IPS DF 6.9 (cell line): ENCODE data around the gene SLC8A2.

Experiments
- DNase-seq: peaks from one replicate; pipeline ENCODE4 v3.0.0-alpha.2; 2013; ENCODE audit warnings: low read depth, low spot score
- H3K27ac ChIP-seq: one replicate; pipeline ENCODE4 v1.5.1; 2013; ENCODE audit warnings: low read length, control low read depth
- H3K27me3 ChIP-seq: 2 replicates; pipeline ENCODE4 v1.6.1; 2013; ENCODE audit warnings: mild to moderate bottlenecking, low read length; ENCODE audit not compliant: control insufficient read depth, insufficient read depth
- H3K36me3 ChIP-seq: 2 replicates; pipeline ENCODE4 v1.6.1; 2013; ENCODE audit warnings: low read length; ENCODE audit not compliant: control insufficient read depth, insufficient read depth
- H3K4me1 ChIP-seq: 2 replicates; pipeline ENCODE4 v1.6.1; 2013; ENCODE audit warnings: low read length; ENCODE audit not compliant: control insufficient read depth, insufficient read depth
- H3K4me3 ChIP-seq: 2 replicates; pipeline ENCODE4 v1.5.1; 2013; ENCODE audit warnings: mild to moderate bottlenecking, low read length
- H3K9me3 ChIP-seq: 2 replicates; pipeline ENCODE4 v1.6.1; 2013; ENCODE audit warnings: low read length, inconsistent platforms; ENCODE audit not compliant: control insufficient read depth, insufficient read depth
- WGBS: extraction: QIAGEN DNeasy Blood & Tissue Kit; methylation state at CpG from one replicate; pipeline ENCODE4 v1.1.7; 2013; ENCODE audit warnings: mixed read lengths, missing lambda C conversion rate; ENCODE audit not compliant: insufficient read length, insufficient coverage; 5-methylcytosine and 5-hydroxymethylcytosine counted together

SLC8A2 gene

DNA sequence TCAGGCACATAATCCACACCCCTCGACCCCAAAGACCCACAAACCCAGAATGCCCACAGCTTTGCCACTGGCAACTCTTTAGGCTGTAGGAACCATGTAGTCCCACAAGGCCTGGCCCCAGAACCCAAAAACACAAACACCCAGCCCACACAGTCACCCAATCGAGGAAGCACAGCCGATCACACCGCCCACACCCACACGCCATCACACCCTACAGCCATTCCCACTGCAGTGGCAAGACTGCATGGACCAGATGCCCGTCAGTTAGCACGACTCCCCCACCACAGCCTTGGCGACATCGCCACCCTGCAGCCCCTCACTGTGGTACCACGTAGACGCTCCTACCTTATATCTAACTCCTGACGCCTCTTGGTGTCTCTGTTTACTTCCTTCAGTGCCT is 28.4 kb downstream of the SLC8A2 start:
- no peaks in the 10 kb centered on the region for H3K9me3 ChIP-seq
- H3K4me3 ChIP-seq = no peak overlapping the region
- H3K4me1 ChIP-seq = peaks cover 6% of the 10 kb centered on the region; the same call in 1 of the 2 replicates
- H3K27me3 ChIP-seq = no peaks in the 10 kb centered on the region
- no CpG with 5 or more reads among the region's 12 CpGs for WGBS
- H3K27ac ChIP-seq = no peak overlapping the region
- no peaks in the 10 kb centered on the region for H3K36me3 ChIP-seq
- DNase-seq = no peak

DNA sequence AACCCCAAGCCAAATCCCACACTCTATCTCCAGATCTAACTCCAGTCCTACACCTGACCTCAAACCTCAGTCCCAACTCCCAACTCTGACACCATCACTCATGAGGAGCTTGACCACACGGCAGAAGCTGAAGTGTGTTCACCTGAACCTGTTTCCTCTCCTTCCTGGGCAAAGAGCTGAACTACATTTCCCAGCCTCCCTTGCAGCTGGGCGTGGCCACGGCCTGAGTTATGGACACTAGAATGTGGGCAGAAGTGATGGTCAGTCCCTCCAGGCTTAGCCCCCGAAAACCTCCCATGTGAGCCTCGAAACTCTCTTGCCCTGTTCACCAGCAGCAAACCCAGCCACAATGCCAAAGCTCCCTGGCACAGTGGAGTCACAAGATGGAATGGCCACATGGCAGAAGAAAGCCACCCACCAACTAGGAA is 32.9 kb downstream of the SLC8A2 start:
- WGBS = no CpG with 5 or more reads among the region's 5 CpGs
- no peak for DNase-seq
- H3K27me3 ChIP-seq = no peaks in the 10 kb centered on the region

DNA sequence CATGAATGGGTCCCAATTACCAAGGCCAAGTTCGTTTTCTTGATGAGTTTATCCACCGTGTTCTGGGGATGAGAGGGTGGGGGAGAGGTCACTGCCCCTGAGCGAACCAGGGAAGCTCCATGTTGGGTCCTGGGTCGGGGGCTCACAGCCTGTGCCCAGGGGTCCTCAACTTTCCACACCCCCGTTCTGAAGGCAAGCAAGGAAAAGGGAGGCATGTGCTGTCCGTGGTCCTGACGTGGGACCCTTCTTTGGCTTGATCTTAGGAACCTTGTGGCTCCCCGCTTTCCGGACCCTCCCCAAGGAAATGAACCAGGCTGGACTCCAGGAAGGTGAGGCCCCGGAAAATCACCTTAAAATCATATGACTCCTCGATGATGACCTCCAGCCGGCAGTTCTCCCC is 34.2 kb downstream of the SLC8A2 start:
- Histone ChIP-seq H3K4me1 (no peaks in the 10 kb centered on the region), H3K27me3 (no peaks in the 10 kb centered on the region), H3K36me3 (no peaks in the 10 kb centered on the region), H3K27ac (no peak overlapping the region), H3K4me3 (no peak overlapping the region), H3K9me3 (no peaks in the 10 kb centered on the region)
- no peak for DNase-seq
- no CpG with 5 or more reads among the region's 12 CpGs for WGBS

More for the DNA sequence above, 32.9 kb downstream of the SLC8A2 start:
- Histone ChIP-seq H3K27ac (no peak overlapping the region), H3K4me3 (no peak overlapping the region), H3K36me3 (no peaks in the 10 kb centered on the region), H3K9me3 (no peaks in the 10 kb centered on the region), H3K4me1 (no peaks in the 10 kb centered on the region)

DNA sequence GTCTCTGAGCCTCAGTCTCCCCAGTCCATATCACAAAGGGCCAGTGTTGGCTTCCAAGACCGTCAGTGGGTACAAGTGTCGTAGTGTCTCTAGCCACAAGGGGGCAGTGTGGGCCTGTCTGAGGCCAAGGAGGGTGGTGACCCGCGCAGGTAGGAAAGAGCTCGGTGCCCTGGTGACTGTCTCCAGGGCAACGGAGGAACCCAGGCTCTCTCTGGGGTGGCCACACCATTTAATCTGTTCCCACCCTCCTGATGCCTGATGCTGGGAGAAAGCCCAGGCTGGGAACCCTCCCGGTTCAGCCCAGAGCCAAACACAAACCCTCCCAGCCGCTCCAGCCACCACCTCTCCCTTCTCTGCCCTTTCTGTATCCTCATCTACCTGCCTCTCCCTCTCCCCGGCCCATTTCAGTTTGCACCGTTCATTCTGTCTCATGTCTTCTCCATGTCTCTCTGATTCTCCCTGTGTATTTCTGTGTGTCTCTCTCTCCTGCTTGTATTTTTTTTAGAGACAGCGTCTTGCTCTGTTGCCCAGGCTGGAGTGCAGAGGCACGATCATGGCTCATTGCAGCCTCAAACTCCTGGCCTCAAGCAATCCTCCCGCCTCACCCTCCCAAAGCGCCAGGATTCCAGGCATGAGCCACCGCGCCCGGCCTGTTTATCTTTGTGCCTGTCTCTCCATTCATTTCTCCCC is 34.8 kb downstream of the SLC8A2 start:
- no peak for DNase-seq
- Histone ChIP-seq H3K4me1 (no peaks in the 10 kb centered on the region), H3K27me3 (no peaks in the 10 kb centered on the region), H3K4me3 (no peak overlapping the region), H3K36me3 (no peaks in the 10 kb centered on the region), H3K9me3 (no peaks in the 10 kb centered on the region), H3K27ac (no peak overlapping the region)
- no CpG with 5 or more reads among the region's 17 CpGs for WGBS

DNA sequence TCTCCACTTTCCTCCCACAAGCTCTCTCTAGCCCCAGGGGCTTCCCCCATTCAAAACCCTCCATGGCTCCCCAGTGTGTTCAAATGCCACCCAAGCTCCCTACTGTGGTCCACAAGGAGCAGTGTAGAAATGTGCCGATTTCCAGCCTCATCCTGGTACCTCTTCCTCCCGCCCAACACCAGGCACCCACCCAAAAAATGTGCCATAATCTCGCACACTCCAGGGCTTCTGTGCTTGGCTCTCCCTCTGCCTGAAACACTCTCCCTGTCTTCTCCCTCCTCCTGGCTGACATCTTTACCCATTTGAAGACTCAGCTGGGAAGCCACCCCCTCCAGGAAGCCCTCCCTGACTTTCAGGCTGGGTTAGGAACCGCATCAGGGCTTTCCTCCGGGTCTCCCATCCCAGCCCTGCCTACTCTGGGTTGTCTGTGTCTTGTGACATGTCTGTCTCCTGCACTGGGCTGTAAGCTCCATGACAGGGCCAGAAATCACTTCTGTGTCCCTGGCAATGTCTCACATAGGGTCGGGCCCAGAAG is 35.7 kb downstream of the SLC8A2 start:
- DNase-seq = no peak
- Histone ChIP-seq H3K4me1 (no peaks in the 10 kb centered on the region), H3K27ac (no peak overlapping the region), H3K36me3 (no peaks in the 10 kb centered on the region), H3K27me3 (no peaks in the 10 kb centered on the region), H3K9me3 (no peaks in the 10 kb centered on the region), H3K4me3 (no peak overlapping the region)
- WGBS = no CpG with 5 or more reads among the region's 6 CpGs

DNA sequence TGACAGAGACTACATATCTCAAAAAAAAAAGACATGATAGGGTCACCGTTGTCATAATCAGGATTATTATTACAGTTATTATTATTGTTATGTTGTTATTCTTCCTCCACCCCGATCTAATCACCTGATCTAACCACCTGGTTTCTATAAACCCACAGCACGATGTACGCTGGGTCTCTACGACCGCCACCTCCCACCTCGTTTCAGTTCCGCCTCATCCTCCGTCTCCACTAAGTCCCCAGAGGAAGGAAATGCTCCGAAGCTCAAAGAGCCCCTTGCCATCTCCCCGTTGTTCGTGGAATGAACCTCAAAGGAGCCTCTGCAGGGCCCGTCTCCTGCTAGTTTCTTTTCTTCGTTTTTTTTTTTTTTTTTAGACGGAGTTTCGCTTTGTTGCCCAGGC is 36.5 kb downstream of the SLC8A2 start:
- Histone ChIP-seq H3K4me3 (no peak overlapping the region), H3K27me3 (no peaks in the 10 kb centered on the region), H3K36me3 (no peaks in the 10 kb centered on the region), H3K27ac (no peak overlapping the region), H3K4me1 (no peaks in the 10 kb centered on the region), H3K9me3 (no peaks in the 10 kb centered on the region)
- no peak for DNase-seq
- no CpG with 5 or more reads among the region's 16 CpGs for WGBS

DNA sequence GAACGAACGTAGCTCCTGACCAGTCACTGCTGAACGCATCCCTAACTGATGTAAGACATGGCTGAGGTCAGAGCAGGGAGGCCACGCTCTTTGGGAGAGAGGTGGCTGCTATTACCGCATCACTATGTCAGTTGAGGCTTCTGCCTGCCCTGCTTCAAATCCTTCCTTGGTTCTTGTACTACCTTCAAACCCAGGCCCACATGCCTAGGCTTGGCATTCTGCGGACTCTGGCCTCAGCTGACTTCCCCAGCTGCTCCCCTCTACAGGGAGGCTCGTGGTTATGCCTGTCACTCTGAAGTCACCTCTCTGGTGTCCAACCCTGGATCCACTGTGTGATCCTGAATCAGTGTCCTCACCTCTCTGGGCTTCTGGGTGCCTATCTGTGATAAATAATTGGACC is 37.6 kb downstream of the SLC8A2 start:
- WGBS = no CpG with 5 or more reads among the region's 7 CpGs
- no peak for DNase-seq
- no peak overlapping the region for H3K27ac ChIP-seq
- no peak overlapping the region for H3K4me3 ChIP-seq
- H3K27me3 ChIP-seq = no peaks in the 10 kb centered on the region
- no peaks in the 10 kb centered on the region for H3K4me1 ChIP-seq
- no peaks in the 10 kb centered on the region for H3K9me3 ChIP-seq
- no peaks in the 10 kb centered on the region for H3K36me3 ChIP-seq

DNA sequence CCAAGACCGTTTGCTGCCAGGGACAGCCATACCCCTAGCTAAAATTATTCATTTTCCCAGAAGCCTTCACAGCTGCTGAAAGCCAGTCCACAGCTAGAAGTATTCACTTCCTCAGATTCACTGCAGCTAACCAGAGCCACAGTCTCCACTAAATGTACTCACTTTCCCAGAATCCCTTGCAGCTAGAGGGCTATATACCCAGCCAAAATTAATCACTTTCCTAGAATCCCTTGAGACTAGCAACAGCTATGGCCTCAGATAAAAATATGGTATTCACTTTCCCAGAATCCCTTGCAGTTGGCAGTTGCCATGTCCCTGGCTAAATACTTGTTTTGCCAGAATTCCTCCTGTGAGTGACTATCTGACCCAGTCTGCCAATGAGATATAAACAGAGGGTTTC is 38.6 kb downstream of the SLC8A2 start:
- H3K36me3 ChIP-seq = no peaks in the 10 kb centered on the region
- H3K27ac ChIP-seq = no peak overlapping the region
- no peaks in the 10 kb centered on the region for H3K9me3 ChIP-seq
- no peak overlapping the region for H3K4me3 ChIP-seq
- no CpG with 5 or more reads among the region's 1 CpG for WGBS
- H3K27me3 ChIP-seq = no peaks in the 10 kb centered on the region
- no peaks in the 10 kb centered on the region for H3K4me1 ChIP-seq
- no peak for DNase-seq

DNA sequence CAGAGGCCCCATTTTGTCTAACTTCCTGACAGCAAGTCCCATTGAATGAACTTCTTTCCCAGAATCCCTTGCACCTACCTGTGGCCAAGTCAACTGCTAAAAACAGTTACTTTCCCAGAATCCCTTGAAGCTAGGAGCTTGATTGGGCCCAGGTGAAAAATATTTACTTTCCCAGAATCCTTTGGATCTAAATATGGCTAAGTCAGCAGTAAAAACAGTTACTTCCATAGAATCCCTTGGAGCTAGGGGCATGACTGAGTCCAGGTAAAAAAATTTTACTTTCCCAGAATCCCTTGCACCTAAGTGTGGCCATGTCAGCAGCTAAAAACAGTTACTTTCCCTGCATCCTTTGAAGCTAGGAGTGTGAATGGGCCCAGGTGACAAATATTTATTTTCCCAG is 39.2 kb downstream of the SLC8A2 start:
- Histone ChIP-seq H3K27me3 (no peaks in the 10 kb centered on the region), H3K4me3 (no peak overlapping the region), H3K36me3 (no peaks in the 10 kb centered on the region), H3K9me3 (no peaks in the 10 kb centered on the region), H3K27ac (no peak overlapping the region), H3K4me1 (no peaks in the 10 kb centered on the region)
- DNase-seq = no peak

DNA sequence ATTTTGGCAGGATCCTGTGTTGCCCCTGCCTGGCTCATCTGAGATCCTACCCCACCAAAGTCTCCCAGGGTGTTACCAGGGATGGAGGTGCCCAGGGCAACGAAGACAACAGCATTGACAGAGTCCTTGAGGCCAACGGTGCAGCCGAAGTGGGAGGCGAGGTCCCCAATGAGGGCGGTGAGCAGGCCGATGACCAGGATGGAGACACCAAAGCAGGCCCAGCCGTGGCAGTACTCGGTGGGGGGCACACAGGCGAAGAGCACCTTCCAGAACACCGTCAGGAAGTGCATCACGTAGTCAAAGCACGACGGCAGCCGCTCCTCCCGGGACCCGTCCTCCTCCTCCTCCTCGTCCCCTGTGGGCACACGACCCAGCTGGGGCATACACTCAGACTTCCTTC is 39.6 kb downstream of the SLC8A2 start:
- Histone ChIP-seq H3K9me3 (no peaks in the 10 kb centered on the region), H3K27ac (no peak overlapping the region), H3K27me3 (no peaks in the 10 kb centered on the region), H3K4me1 (no peaks in the 10 kb centered on the region), H3K4me3 (no peak overlapping the region), H3K36me3 (no peaks in the 10 kb centered on the region)
- no peak for DNase-seq
- no CpG with 5 or more reads among the region's 18 CpGs for WGBS
